Measurements from ENCODE around the gene CCNQ.
"Not testable (repeated sequence)": the region's sequence is repeated elsewhere in the genome, so short reads cannot be mapped to it uniquely, and the experiment has no call there.

Gene CCNQ

GRCh38 chrX:153620576-153620975 is 21.6 kb upstream of the CCNQ start:
- no peaks in the 10 kb centered on the region for H3K9me3 Mint-ChIP-seq
- peaks cover 23% of the 10 kb centered on the region for H3K27me3 Mint-ChIP-seq (ENCODE audit: low read depth)
- H3K4me1 Mint-ChIP-seq (ENCODE audit: low read depth): no peaks in the 10 kb centered on the region
- no peak overlapping the region for H3K4me3 Mint-ChIP-seq
- no peaks in the 10 kb centered on the region for H3K36me3 Mint-ChIP-seq (ENCODE audit: low read depth)
- no peak overlapping the region for H3K27ac Mint-ChIP-seq

- peaks cover 43% of the 10 kb centered on the region for H3K27me3 Mint-ChIP-seq (ENCODE audit: low read depth)
- H3K27ac Mint-ChIP-seq: no peak overlapping the region
- no peak overlapping the region for H3K4me3 Mint-ChIP-seq
Measured at GRCh38 chrX:153614818-153615217, 15.9 kb upstream of the CCNQ start.

GRCh38 chrX:153612413-153612812 is 13.5 kb upstream of the CCNQ start:
- Mint-ChIP-seq H3K27ac (no peak overlapping the region), H3K27me3 (ENCODE audit: low read depth) (peaks cover 36% of the 10 kb centered on the region), H3K4me1 (ENCODE audit: low read depth) (peaks cover 13% of the 10 kb centered on the region), H3K36me3 (ENCODE audit: low read depth) (no peaks in the 10 kb centered on the region), H3K9me3 (no peaks in the 10 kb centered on the region), H3K4me3 (no peak overlapping the region)

More at GRCh38 chrX:153614818-153615217, 15.9 kb upstream of the CCNQ start:
- Mint-ChIP-seq H3K36me3 (ENCODE audit: low read depth) (no peaks in the 10 kb centered on the region), H3K4me1 (ENCODE audit: low read depth) (peaks cover 8% of the 10 kb centered on the region), H3K9me3 (no peaks in the 10 kb centered on the region)

GRCh38 chrX:153611298-153612095 is 12.6 kb upstream of the CCNQ start:
- no peaks in the 10 kb centered on the region for H3K9me3 Mint-ChIP-seq
- peaks cover 13% of the 10 kb centered on the region for H3K4me1 Mint-ChIP-seq (ENCODE audit: low read depth)
- H3K27me3 Mint-ChIP-seq (ENCODE audit: low read depth): peaks cover 42% of the 10 kb centered on the region
- H3K36me3 Mint-ChIP-seq (ENCODE audit: low read depth): no peaks in the 10 kb centered on the region
- no peak overlapping the region for H3K4me3 Mint-ChIP-seq
- no peak overlapping the region for H3K27ac Mint-ChIP-seq

- Mint-ChIP-seq H3K27ac (no peak overlapping the region), H3K4me3 (peak overlapping the region; percentile 76), H3K9me3 (no peaks in the 10 kb centered on the region), H3K27me3 (ENCODE audit: low read depth) (peaks cover 40% of the 10 kb centered on the region), H3K4me1 (ENCODE audit: low read depth) (peaks cover 13% of the 10 kb centered on the region), H3K36me3 (ENCODE audit: low read depth) (no peaks in the 10 kb centered on the region)
Measured at GRCh38 chrX:153610836-153611213, 11.9 kb upstream of the CCNQ start.

- Mint-ChIP-seq H3K9me3 (no peaks in the 10 kb centered on the region), H3K4me1 (ENCODE audit: low read depth) (peaks cover 12% of the 10 kb centered on the region), H3K36me3 (ENCODE audit: low read depth) (no peaks in the 10 kb centered on the region), H3K27ac (no peak overlapping the region), H3K27me3 (ENCODE audit: low read depth) (peaks cover 36% of the 10 kb centered on the region), H3K4me3 (peak overlapping the region; percentile 76)
Measured at GRCh38 chrX:153609917-153610835, 11.2 kb upstream of the CCNQ start.

GRCh38 chrX:153608806-153609205 is 9.9 kb upstream of the CCNQ start:
- H3K4me3 Mint-ChIP-seq: no peak overlapping the region
- peaks cover 11% of the 10 kb centered on the region for H3K4me1 Mint-ChIP-seq (ENCODE audit: low read depth)
- no peak overlapping the region for H3K27ac Mint-ChIP-seq
- H3K27me3 Mint-ChIP-seq (ENCODE audit: low read depth): peaks cover 24% of the 10 kb centered on the region
- H3K9me3 Mint-ChIP-seq: no peaks in the 10 kb centered on the region
- H3K36me3 Mint-ChIP-seq (ENCODE audit: low read depth): no peaks in the 10 kb centered on the region

- H3K9me3 Mint-ChIP-seq: no peaks in the 10 kb centered on the region
- no peak overlapping the region for H3K27ac Mint-ChIP-seq
- H3K27me3 Mint-ChIP-seq (ENCODE audit: low read depth): peaks cover 20% of the 10 kb centered on the region
- no peak overlapping the region for H3K4me3 Mint-ChIP-seq
- peaks cover 15% of the 10 kb centered on the region for H3K4me1 Mint-ChIP-seq (ENCODE audit: low read depth)
- H3K36me3 Mint-ChIP-seq (ENCODE audit: low read depth): no peaks in the 10 kb centered on the region
Measured at GRCh38 chrX:153608376-153608775, 9.4 kb upstream of the CCNQ start.

GRCh38 chrX:153606503-153606902 is 7.6 kb upstream of the CCNQ start:
- peaks cover 20% of the 10 kb centered on the region for H3K27me3 Mint-ChIP-seq (ENCODE audit: low read depth)
- no peaks in the 10 kb centered on the region for H3K9me3 Mint-ChIP-seq
- H3K4me1 Mint-ChIP-seq (ENCODE audit: low read depth): peaks cover 15% of the 10 kb centered on the region
- H3K4me3 Mint-ChIP-seq: no peak overlapping the region
- H3K27ac Mint-ChIP-seq: no peak overlapping the region
- no peaks in the 10 kb centered on the region for H3K36me3 Mint-ChIP-seq (ENCODE audit: low read depth)

- not testable (repeated sequence) for H3K36me3 Mint-ChIP-seq (ENCODE audit: low read depth); H3K4me3 Mint-ChIP-seq; H3K27ac Mint-ChIP-seq; H3K9me3 Mint-ChIP-seq
- Mint-ChIP-seq H3K27me3 (ENCODE audit: low read depth) (peaks cover 20% of the 10 kb centered on the region), H3K4me1 (ENCODE audit: low read depth) (peaks cover 27% of the 10 kb centered on the region)
Measured at GRCh38 chrX:153604666-153605380, 5.9 kb upstream of the CCNQ start.

- Mint-ChIP-seq H3K27me3 (ENCODE audit: low read depth) (peaks cover 13% of the 10 kb centered on the region), H3K4me3 (no peak overlapping the region), H3K36me3 (ENCODE audit: low read depth) (no peaks in the 10 kb centered on the region), H3K9me3 (no peaks in the 10 kb centered on the region), H3K27ac (no peak overlapping the region), H3K4me1 (ENCODE audit: low read depth) (peaks cover 22% of the 10 kb centered on the region)
Measured at GRCh38 chrX:153603131-153603656, 4.3 kb upstream of the CCNQ start.

GRCh38 chrX:153602601-153603000 is 3.7 kb upstream of the CCNQ start:
- no peak overlapping the region for H3K4me3 Mint-ChIP-seq
- H3K27ac Mint-ChIP-seq: no peak overlapping the region
- H3K9me3 Mint-ChIP-seq: no peaks in the 10 kb centered on the region
- H3K36me3 Mint-ChIP-seq (ENCODE audit: low read depth): no peaks in the 10 kb centered on the region
- H3K4me1 Mint-ChIP-seq (ENCODE audit: low read depth): peaks cover 27% of the 10 kb centered on the region
- H3K27me3 Mint-ChIP-seq (ENCODE audit: low read depth): peaks cover 13% of the 10 kb centered on the region

GRCh38 chrX:153601511-153602110 is 2.7 kb upstream of the CCNQ start:
- Mint-ChIP-seq H3K27ac (no peak overlapping the region), H3K4me1 (ENCODE audit: low read depth) (peaks cover 37% of the 10 kb centered on the region), H3K9me3 (no peaks in the 10 kb centered on the region), H3K4me3 (peak overlapping the region; percentile 7), H3K27me3 (ENCODE audit: low read depth) (peaks cover 4% of the 10 kb centered on the region), H3K36me3 (ENCODE audit: low read depth) (peaks cover 2% of the 10 kb centered on the region)

GRCh38 chrX:153600921-153601320 is 2.0 kb upstream of the CCNQ start:
- peaks cover 3% of the 10 kb centered on the region for H3K36me3 Mint-ChIP-seq (ENCODE audit: low read depth)
- H3K4me1 Mint-ChIP-seq (ENCODE audit: low read depth): peaks cover 40% of the 10 kb centered on the region
- peak overlapping the region; percentile 34 for H3K4me3 Mint-ChIP-seq
- no peaks in the 10 kb centered on the region for H3K9me3 Mint-ChIP-seq
- H3K27ac Mint-ChIP-seq: no peak overlapping the region
- H3K27me3 Mint-ChIP-seq (ENCODE audit: low read depth): no peaks in the 10 kb centered on the region
